ENCODE data around the gene CETN1. TPM values are rescaled to one million over a fixed set of nuclear protein-coding genes. Genes with fewer than 3 reads are reported as not detected.

CETN1 gene
- total RNA-seq, 1 donor, result not detected

- Histone ChIP-seq H4K20me1 (ENCODE audit: insufficient read depth, low read length) (no peaks in the 10 kb centered on the region), H2AFZ (ENCODE audit: low read length) (no peak overlapping the region), H3K36me3 (ENCODE audit: insufficient read depth, low read length) (no peaks in the 10 kb centered on the region), H3K4me2 (ENCODE audit: insufficient read depth, low read length) (no peak overlapping the region), H3K79me2 (ENCODE audit: insufficient read depth, low read length) (no peaks in the 10 kb centered on the region), H3K27ac (ENCODE audit: low read depth, low read length) (no peak overlapping the region), H3K9me3 (ENCODE audit: low read depth, low read length) (no peaks in the 10 kb centered on the region), H3K27me3 (ENCODE audit: insufficient read depth, low read length) (peaks cover 50% of the 10 kb centered on the region), H3K4me1 (ENCODE audit: insufficient read depth, low read length) (no peaks in the 10 kb centered on the region), H3K4me3 (ENCODE audit: insufficient read depth, low read length) (no peak overlapping the region)
- TF ChIP-seq CTCF (IDR thresholded peaks at IDR 0.05; ENCODE audit: extremely low read depth, low read depth, low read length), result no peak
- DNase-seq (ENCODE audit: insufficient read length, low spot score, missing footprints), result no peak
Observed at GRCh38 chr18:595068-595467, 14.9 kb downstream of the CETN1 start.

GRCh38 chr18:595571-595970, 15.4 kb downstream of the CETN1 start:
- Histone ChIP-seq H2AFZ (ENCODE audit: low read length) (no peak overlapping the region), H3K4me2 (ENCODE audit: insufficient read depth, low read length) (no peak overlapping the region), H3K4me1 (ENCODE audit: insufficient read depth, low read length) (no peaks in the 10 kb centered on the region), H3K27me3 (ENCODE audit: insufficient read depth, low read length) (peaks cover 54% of the 10 kb centered on the region), H3K79me2 (ENCODE audit: insufficient read depth, low read length) (no peaks in the 10 kb centered on the region), H3K9me3 (ENCODE audit: low read depth, low read length) (no peaks in the 10 kb centered on the region), H3K27ac (ENCODE audit: low read depth, low read length) (no peak overlapping the region), H3K4me3 (ENCODE audit: insufficient read depth, low read length) (no peak overlapping the region), H3K36me3 (ENCODE audit: insufficient read depth, low read length) (no peaks in the 10 kb centered on the region), H4K20me1 (ENCODE audit: insufficient read depth, low read length) (no peaks in the 10 kb centered on the region)
- DNase-seq (ENCODE audit: insufficient read length, low spot score, missing footprints), result no peak
- no peak for TF ChIP-seq CTCF (IDR thresholded peaks at IDR 0.05; ENCODE audit: extremely low read depth, low read depth, low read length)

- Histone ChIP-seq H4K20me1 (ENCODE audit: insufficient read depth, low read length) (no peaks in the 10 kb centered on the region), H3K79me2 (ENCODE audit: insufficient read depth, low read length) (no peaks in the 10 kb centered on the region), H3K27me3 (ENCODE audit: insufficient read depth, low read length) (peaks cover 56% of the 10 kb centered on the region), H3K9me3 (ENCODE audit: low read depth, low read length) (no peaks in the 10 kb centered on the region), H3K4me2 (ENCODE audit: insufficient read depth, low read length) (no peak overlapping the region), H3K4me3 (ENCODE audit: insufficient read depth, low read length) (no peak overlapping the region), H3K36me3 (ENCODE audit: insufficient read depth, low read length) (no peaks in the 10 kb centered on the region), H3K4me1 (ENCODE audit: insufficient read depth, low read length) (no peaks in the 10 kb centered on the region), H3K27ac (ENCODE audit: low read depth, low read length) (no peak overlapping the region), H2AFZ (ENCODE audit: low read length) (no peak overlapping the region)
- DNase-seq (ENCODE audit: insufficient read length, low spot score, missing footprints), result no peak
- TF ChIP-seq CTCF (IDR thresholded peaks at IDR 0.05; ENCODE audit: extremely low read depth, low read depth, low read length), result no peak
Observed at GRCh38 chr18:596288-596881, 16.2 kb downstream of the CETN1 start.

- no peak for TF ChIP-seq CTCF (IDR thresholded peaks at IDR 0.05; ENCODE audit: extremely low read depth, low read depth, low read length)
- DNase-seq (ENCODE audit: insufficient read length, low spot score, missing footprints), result no peak
- no peak overlapping the region for H3K4me3 ChIP-seq (ENCODE audit: insufficient read depth, low read length)
- H3K27me3 ChIP-seq (ENCODE audit: insufficient read depth, low read length), result peaks cover 68% of the 10 kb centered on the region
- H3K9me3 ChIP-seq (ENCODE audit: low read depth, low read length), result no peaks in the 10 kb centered on the region
- no peak overlapping the region for H3K4me2 ChIP-seq (ENCODE audit: insufficient read depth, low read length)
- no peak overlapping the region for H2AFZ ChIP-seq (ENCODE audit: low read length)
- H4K20me1 ChIP-seq (ENCODE audit: insufficient read depth, low read length), result no peaks in the 10 kb centered on the region
- no peaks in the 10 kb centered on the region for H3K36me3 ChIP-seq (ENCODE audit: insufficient read depth, low read length)
- H3K4me1 ChIP-seq (ENCODE audit: insufficient read depth, low read length), result no peaks in the 10 kb centered on the region
- no peak overlapping the region for H3K27ac ChIP-seq (ENCODE audit: low read depth, low read length)
- no peaks in the 10 kb centered on the region for H3K79me2 ChIP-seq (ENCODE audit: insufficient read depth, low read length)
Observed at GRCh38 chr18:598124-598589, 18.0 kb downstream of the CETN1 start.
